IMR-90 (cell line): Measurements from ENCODE around the gene ZBED4. TPM values are rescaled to one million over a fixed set of nuclear protein-coding genes. Genes with fewer than 3 reads are reported as not detected.
A peak's percentile ranks its signal among the peaks of the same experiment; 100 is the strongest.

ENCODE experiments used
- ATAC-seq: fragments of 200-7000 bp; cut with Tn5 transposase; 2 replicates; pipeline ENCODE4 v1.9.1; 2020; ENCODE audit warnings: low read depth, mild to moderate bottlenecking, moderate library complexity
- BruUV-seq: library from RNA; stranded (reverse); fragments of 400-500 nt; replicated peaks from 2 replicates; lab custom pipeline; 2021; lab: Mats Ljungman, UMichigan
- CTCF ChIA-PET: fragments of 300-600 bp; formaldehyde crosslinking; extraction: SDS; loops from one replicate; lab custom pipeline; 2021; ENCODE audit warnings: antibody characterized with exemption; lab: Yijun Ruan, JAX
- POLR2A ChIA-PET: fragments of 300-600 bp; sonication (Branson Sonifier 250); formaldehyde crosslinking; loops from one replicate; lab custom pipeline; 2022; ENCODE audit warnings: antibody characterized with exemption; ENCODE audit not compliant: unreplicated experiment; lab: Charles Lee
- DNase-seq: peaks from one replicate; pipeline ENCODE4 v3.0.0; 2013
- H2AFZ ChIP-seq: replicated peaks from 2 replicates; pipeline ENCODE3; 2013; ENCODE audit warnings: low read length, mild to moderate bottlenecking; ENCODE audit not compliant: poor library complexity
- H2AK5ac ChIP-seq: 2 replicates; pipeline ENCODE4 v1.6.1; 2013; ENCODE audit warnings: low read depth, low read length, inconsistent platforms
- H2AK9ac ChIP-seq: replicated peaks from 2 replicates; pipeline ENCODE3; 2013; ENCODE audit warnings: mild to moderate bottlenecking, low read depth, low read length, moderate library complexity; ENCODE audit not compliant: poor library complexity
- H2BK120ac ChIP-seq: 2 replicates; pipeline ENCODE4 v1.6.1; 2013; ENCODE audit warnings: low read depth, low read length, inconsistent platforms
- H2BK15ac ChIP-seq: 3 replicates; pipeline ENCODE4 v1.6.1; 2013; ENCODE audit warnings: low read depth, low read length, inconsistent platforms
- H2BK20ac ChIP-seq: 2 replicates; pipeline ENCODE4 v1.6.1; 2013; ENCODE audit warnings: low read depth, mild to moderate bottlenecking, inconsistent platforms, low read length, moderate library complexity
- H2BK5ac ChIP-seq: 2 replicates; pipeline ENCODE4 v1.6.1; 2013; ENCODE audit warnings: mild to moderate bottlenecking, low read depth, low read length, inconsistent platforms; ENCODE audit not compliant: poor library complexity, severe bottlenecking
- H3K14ac ChIP-seq: replicated peaks from 2 replicates; pipeline ENCODE4 v1.6.1; 2013; ENCODE audit warnings: low read depth, low read length, inconsistent platforms
- H3K18ac ChIP-seq: 2 replicates; pipeline ENCODE4 v1.6.1; 2013; ENCODE audit warnings: low read depth, low read length, control low read depth
- H3K23ac ChIP-seq: 2 replicates; pipeline ENCODE4 v1.6.1; 2013; ENCODE audit warnings: low read depth, low read length, inconsistent platforms
- H3K27ac ChIP-seq: 2 replicates; pipeline ENCODE4 v1.5.1; 2013; ENCODE audit warnings: mild to moderate bottlenecking, control low read depth, low read length; ENCODE audit not compliant: insufficient read depth
- H3K27me3 ChIP-seq: 2 replicates; pipeline ENCODE4 v1.6.1; 2013; ENCODE audit warnings: low read length; ENCODE audit not compliant: control insufficient read depth, insufficient read depth
- H3K36me3 ChIP-seq: 2 replicates; pipeline ENCODE4 v1.6.1; 2013; ENCODE audit warnings: low read length, mixed read lengths; ENCODE audit not compliant: control insufficient read depth, insufficient read depth
- H3K4ac ChIP-seq: 2 replicates; pipeline ENCODE4 v1.6.1; 2013; ENCODE audit warnings: low read depth, low read length, inconsistent platforms
- H3K4me1 ChIP-seq: 2 replicates; pipeline ENCODE4 v1.6.1; 2013; ENCODE audit warnings: low read length, mixed read lengths; ENCODE audit not compliant: control insufficient read depth, insufficient read depth
- H3K4me2 ChIP-seq: 2 replicates; pipeline ENCODE4 v1.6.1; 2013; ENCODE audit warnings: low read depth, mild to moderate bottlenecking, control low read depth, low read length, moderate library complexity
- H3K4me3 ChIP-seq: 2 replicates; pipeline ENCODE4 v1.5.1; 2013; ENCODE audit warnings: low read depth, mild to moderate bottlenecking, control low read depth, low read length, moderate library complexity; ENCODE audit not compliant: insufficient read depth
- H3K56ac ChIP-seq: 2 replicates; pipeline ENCODE4 v1.6.1; 2013; ENCODE audit warnings: low read length, inconsistent platforms; ENCODE audit not compliant: insufficient read depth; ENCODE audit errors: extremely low read depth
- H3K79me1 ChIP-seq, 2 experiments: 2 replicates each; pipeline ENCODE4 v1.6.1; 2013; ENCODE audit warnings: low read length in 2 of 2, inconsistent platforms in 1 of 2, low read depth in 1 of 2
- H3K9ac ChIP-seq: 2 replicates; pipeline ENCODE4 v1.6.1; 2013; ENCODE audit warnings: low read depth, low read length, control low read depth
- H3K9me1 ChIP-seq: 2 replicates; pipeline ENCODE4 v1.6.1; 2013; ENCODE audit warnings: low read length, inconsistent platforms; ENCODE audit not compliant: insufficient read depth
- H3K9me3 ChIP-seq: 2 replicates; pipeline ENCODE4 v1.6.1; 2013; ENCODE audit warnings: low read length; ENCODE audit not compliant: control insufficient read depth, insufficient read depth
- H4K20me1 ChIP-seq: 2 replicates; pipeline ENCODE4 v1.6.1; 2013; ENCODE audit warnings: low read length, inconsistent platforms; ENCODE audit not compliant: insufficient read depth
- H4K5ac ChIP-seq: 2 replicates; pipeline ENCODE4 v1.6.1; 2013; ENCODE audit warnings: mild to moderate bottlenecking, low read depth, low read length, control low read depth
- H4K8ac ChIP-seq, 2 experiments: 2 replicates each; pipeline ENCODE4 v1.6.1; 2013; ENCODE audit warnings: low read depth in 2 of 2, low read length in 2 of 2, control low read depth in 1 of 2, inconsistent platforms in 1 of 2
- H4K91ac ChIP-seq: 2 replicates; pipeline ENCODE4 v1.6.1; 2013; ENCODE audit warnings: low read depth, low read length, inconsistent platforms; ENCODE audit not compliant: insufficient read depth
- BHLHE40 ChIP-seq: fragments of 150-350 bp; IDR thresholded peaks from 2 replicates; pipeline ENCODE4 v1.6.1; 2016; ENCODE audit warnings: mild to moderate bottlenecking, low read depth, low read length
- CEBPB ChIP-seq: IDR thresholded peaks from 2 replicates; pipeline ENCODE4 v1.6.1; 2012; ENCODE audit warnings: low read depth, low read length, improper control_type of control experiment
- CHD1 ChIP-seq: IDR thresholded peaks from 2 replicates; pipeline ENCODE4 v1.6.1; 2012; ENCODE audit warnings: low read depth, low read length, improper control_type of control experiment
- CTCF ChIP-seq: conservative IDR thresholded peaks from 2 replicates; pipeline ENCODE4 v1.5.1; 2012; ENCODE audit warnings: mild to moderate bottlenecking, low read depth, low read length, improper control_type of control experiment
- MAFK ChIP-seq: IDR thresholded peaks from 2 replicates; pipeline ENCODE4 v1.6.1; 2012; ENCODE audit warnings: low read depth, low read length, improper control_type of control experiment
- MAZ ChIP-seq: IDR thresholded peaks from 2 replicates; pipeline ENCODE4 v1.6.1; 2012; ENCODE audit warnings: low read depth, mild to moderate bottlenecking, low read length, improper control_type of control experiment, moderate library complexity, borderline replicate concordance
- MXI1 ChIP-seq: IDR thresholded peaks from 2 replicates; pipeline ENCODE4 v1.6.1; 2012; ENCODE audit warnings: low read depth, mild to moderate bottlenecking, low read length, moderate library complexity, borderline replicate concordance
- NFE2L2 ChIP-seq: fragments of 150-350 bp; IDR thresholded peaks from 2 replicates; pipeline ENCODE4 v1.6.1; 2016; ENCODE audit warnings: low read depth, mild to moderate bottlenecking, low read length
- POLR2A ChIP-seq: IDR thresholded peaks from 2 replicates; pipeline ENCODE4 v1.6.1; 2012; ENCODE audit warnings: mild to moderate bottlenecking, low read depth, low read length
- RAD21 ChIP-seq: IDR thresholded peaks from 2 replicates; pipeline ENCODE4 v1.6.1; 2012; ENCODE audit warnings: low read length, improper control_type of control experiment
- RCOR1 ChIP-seq: IDR thresholded peaks from 2 replicates; pipeline ENCODE4 v1.6.1; 2012; ENCODE audit warnings: mild to moderate bottlenecking, low read length, improper control_type of control experiment; ENCODE audit not compliant: insufficient replicate concordance
- RFX5 ChIP-seq: IDR thresholded peaks from 2 replicates; pipeline ENCODE4 v1.8.0; 2012; ENCODE audit warnings: low read depth, mild to moderate bottlenecking, low read length, moderate library complexity
- SMC3 ChIP-seq: fragments of 150-350 bp; IDR thresholded peaks from 2 replicates; pipeline ENCODE4 v1.6.1; 2016; ENCODE audit warnings: low read depth, mild to moderate bottlenecking, antibody characterized with exemption, low read length, moderate library complexity
- USF2 ChIP-seq: fragments of 150-350 bp; IDR thresholded peaks from 2 replicates; pipeline ENCODE4 v1.6.1; 2017; ENCODE audit warnings: mild to moderate bottlenecking, antibody characterized with exemption, low read length, low read depth
- WGBS, 2 experiments: methylation state at CpG; one replicate each; pipeline versions ENCODE4 v1.1.5 to v1.1.7; 2013; ENCODE audit warnings: missing lambda C conversion rate in 2 of 2; ENCODE audit not compliant: insufficient read length in 1 of 2; ENCODE audit errors: extremely low coverage in 2 of 2; 5-methylcytosine and 5-hydroxymethylcytosine counted together
- dilution Hi-C: fragments of 300-500 bp; cut with HindIII; formaldehyde crosslinking; loops from one replicate; pipeline ENCODE4 v1.14.3; 2018; ENCODE audit warnings: low sequenced_read_pairs; ENCODE audit not compliant: unreplicated experiment
- in situ Hi-C: fragments of 300-500 bp; cut with MboI; formaldehyde crosslinking; loops from 3 replicates; pipeline ENCODE4 v1.14.3; 2019; ENCODE audit warnings: low sequenced_read_pairs, inconsistent platforms, mixed read lengths
- intact Hi-C: fragments of 100-400 bp; cut with micrococcal nuclease; formaldehyde crosslinking; loops from 2 replicates; pipeline ENCODE4 v1.10.0; 2022
- polyA plus RNA-seq, 3 experiments: library from polyadenylated mRNA; depleted of rRNA; stranded (reverse); fragments of >200 nt; gene quantifications; 2 replicates each; pipeline ENCODE4 v1.2.3, GENCODE V29; 2012; ENCODE audit warnings: low replicate concordance in 1 of 3
- total RNA-seq: library from RNA; depleted of rRNA; stranded (reverse); fragments of >200 nt; gene quantifications from 2 replicates; pipeline ENCODE4 v1.2.3, GENCODE V29; 2012
- TF ChIP-seq, protein P1 (sequence below): fragments of 150-350 bp; IDR thresholded peaks from 2 replicates; pipeline ENCODE4 v1.6.1; 2016; ENCODE audit warnings: low read depth, mild to moderate bottlenecking, low read length, moderate library complexity, borderline replicate concordance

Gene ZBED4
- total and polyA plus RNA-seq, 2 of the 4 experiments (the other 2 are of a cell fraction): 9.3 to 10.5 TPM

- H3K56ac ChIP-seq: no peak overlapping the region
- H2AK9ac ChIP-seq: peak overlapping the region; percentile 33
- H3K14ac ChIP-seq: no peak overlapping the region
- H2BK120ac ChIP-seq: no peak overlapping the region
- H2BK5ac ChIP-seq: no peak overlapping the region
- no peak overlapping the region for H3K9ac ChIP-seq
- no peaks in the 10 kb centered on the region for H3K9me1 ChIP-seq
- ChIA-PET CTCF (interaction anchor here (1.7 kb wide), 1 partner anchor 101 kb away, joined by 12 read pairs; no protein-coding TSS in a partner anchor), POLR2A (no interaction called here)
- no TSS peak for BruUV-seq
- H4K91ac ChIP-seq: no peak overlapping the region
- no peaks in the 10 kb centered on the region for H4K20me1 ChIP-seq
- no peaks in the 10 kb centered on the region for H3K9me3 ChIP-seq
- H3K18ac ChIP-seq: no peak overlapping the region
- in situ Hi-C loops (no loop called here), intact Hi-C loops (no loop called here), dilution Hi-C loops (no loop called here)
- H2BK20ac ChIP-seq: no peak overlapping the region
- H2AK5ac ChIP-seq: no peak overlapping the region
- peaks cover 12% of the 10 kb centered on the region; the same call in 1 of the 2 replicates for H3K36me3 ChIP-seq
- peaks cover 7% of the 10 kb centered on the region for H3K4me1 ChIP-seq
- no peak for DNase-seq
- H3K4me2 ChIP-seq: no peak overlapping the region
- no peak overlapping the region for H3K23ac ChIP-seq
- WGBS, 2 experiments: 2% methylated on average over 37 of the region's 75 CpGs; no CpG with 5 or more reads in 1 of the 2 experiments
- H4K5ac ChIP-seq: no peak overlapping the region
- no peaks in the 10 kb centered on the region; a peak in 1 of 4 replicates for H3K79me1 ChIP-seq
- ATAC-seq: peak; percentile 88
- no peak overlapping the region for H3K4ac ChIP-seq
- H2BK15ac ChIP-seq: no peak overlapping the region
- no peaks in the 10 kb centered on the region for H3K27me3 ChIP-seq
- no peak overlapping the region for H4K8ac ChIP-seq
- peak overlapping the region; percentile 24; the same call in 1 of the 2 replicates for H3K4me3 ChIP-seq
- peak overlapping the region; percentile 79 for H2AFZ ChIP-seq
- H3K27ac ChIP-seq: no peak overlapping the region
- TF ChIP-seq RCOR1 (no peak), POLR2A (no peak), BHLHE40 (no peak), USF2 (no peak), CTCF (peak; percentile 93), CHD1 (no peak), MXI1 (no peak), CEBPB (no peak), MAZ (0 out of 2 replicates have a peak, but pooled peaks have one; percentile 24), SMC3 (peak; percentile 88), NFE2L2 (no peak), RAD21 (peak; percentile 92), MAFK (no peak), RFX5 (no peak)
- TF ChIP-seq, protein P1, sequence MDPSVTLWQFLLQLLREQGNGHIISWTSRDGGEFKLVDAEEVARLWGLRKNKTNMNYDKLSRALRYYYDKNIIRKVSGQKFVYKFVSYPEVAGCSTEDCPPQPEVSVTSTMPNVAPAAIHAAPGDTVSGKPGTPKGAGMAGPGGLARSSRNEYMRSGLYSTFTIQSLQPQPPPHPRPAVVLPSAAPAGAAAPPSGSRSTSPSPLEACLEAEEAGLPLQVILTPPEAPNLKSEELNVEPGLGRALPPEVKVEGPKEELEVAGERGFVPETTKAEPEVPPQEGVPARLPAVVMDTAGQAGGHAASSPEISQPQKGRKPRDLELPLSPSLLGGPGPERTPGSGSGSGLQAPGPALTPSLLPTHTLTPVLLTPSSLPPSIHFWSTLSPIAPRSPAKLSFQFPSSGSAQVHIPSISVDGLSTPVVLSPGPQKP: no peak
Measured at GRCh38 chr22:49929211-49929979, 75.8 kb downstream of the ZBED4 start.
